Hepatocyte (in vitro differentiated cells): ENCODE data around the gene ZFYVE27. TPM values are rescaled to one million over a fixed set of nuclear protein-coding genes. Genes with fewer than 3 reads are reported as not detected.

Source experiments
- DNase-seq: peaks from one replicate; pipeline ENCODE4 v3.0.0-alpha.2; 2016; ENCODE audit warnings: low spot score
- H2AFZ ChIP-seq: fragments of 200-600 bp; sonication (generic); 2 replicates; pipeline ENCODE4 v1.6.0; 2016; ENCODE audit warnings: antibody characterized with exemption, mild to moderate bottlenecking
- H3K27ac ChIP-seq: fragments of 200-600 bp; sonication (generic); 2 replicates; pipeline ENCODE4 v1.5.1; 2016; ENCODE audit warnings: mild to moderate bottlenecking
- H3K27me3 ChIP-seq: fragments of 200-600 bp; sonication (generic); 2 replicates; pipeline ENCODE4 v1.6.1; 2016
- H3K36me3 ChIP-seq: fragments of 200-600 bp; sonication (generic); replicated peaks from 2 replicates; pipeline ENCODE4 v1.5.1; 2016; ENCODE audit warnings: low read depth; ENCODE audit not compliant: insufficient read depth
- H3K4me1 ChIP-seq: fragments of 200-600 bp; sonication (generic); 2 replicates; pipeline ENCODE4 v1.5.1; 2016; ENCODE audit warnings: mild to moderate bottlenecking, moderate library complexity; ENCODE audit not compliant: insufficient read depth
- H3K4me2 ChIP-seq: fragments of 200-600 bp; sonication (generic); 2 replicates; pipeline ENCODE4 v1.6.0; 2016
- H3K4me3 ChIP-seq: fragments of 200-600 bp; sonication (generic); 2 replicates; pipeline ENCODE4 v1.5.1; 2016; ENCODE audit warnings: mild to moderate bottlenecking
- H3K79me2 ChIP-seq: fragments of 200-600 bp; sonication (generic); 2 replicates; pipeline ENCODE4 v1.6.0; 2017; ENCODE audit warnings: mild to moderate bottlenecking
- H3K9me2 ChIP-seq: fragments of 200-600 bp; sonication (generic); replicated peaks from 2 replicates; pipeline ENCODE4 v1.6.0; 2017; ENCODE audit warnings: mild to moderate bottlenecking; ENCODE audit not compliant: insufficient read depth
- H3K9me3 ChIP-seq: fragments of 200-600 bp; sonication (generic); 2 replicates; pipeline ENCODE4 v1.5.1; 2016; ENCODE audit warnings: low read depth, mild to moderate bottlenecking
- H4K20me1 ChIP-seq: fragments of 200-600 bp; sonication (generic); 2 replicates; pipeline ENCODE4 v1.6.0; 2016; ENCODE audit warnings: mild to moderate bottlenecking; ENCODE audit not compliant: insufficient read depth, poor library complexity, severe bottlenecking
- EZH2 ChIP-seq: fragments of 200-600 bp; sonication (generic); IDR thresholded peaks from 2 replicates; pipeline ENCODE4 v1.6.1; 2016; ENCODE audit warnings: antibody characterized with exemption, mild to moderate bottlenecking, borderline replicate concordance
- EZH2phosphoT487 ChIP-seq: fragments of 200-600 bp; sonication (generic); IDR thresholded peaks from one replicate; pipeline ENCODE4 v1.6.1; 2018; ENCODE audit warnings: antibody characterized with exemption, mild to moderate bottlenecking, low read depth, moderate library complexity; ENCODE audit not compliant: unreplicated experiment, severe bottlenecking
- WGBS: methylation state at CpG from one replicate; pipeline ENCODE4 v1.1.6; 2016; ENCODE audit warnings: low lambda C conversion rate; ENCODE audit errors: missing lambda C conversion rate; 5-methylcytosine and 5-hydroxymethylcytosine counted together
- polyA plus RNA-seq: library from polyadenylated mRNA; unstranded; fragments of >200 nt; fragmentation: Nextera tagmentation; extraction: Ambion mirVana; gene quantifications from 2 replicates; pipeline ENCODE4 v1.2.1, GENCODE V29; 2016
- total RNA-seq: library from RNA; depleted of rRNA; stranded (reverse); fragments of >200 nt; gene quantifications from 2 replicates; pipeline ENCODE4 v1.2.3, GENCODE V29; 2014
- TF ChIP-seq, protein P1 (sequence below): fragments of 200-600 bp; sonication (generic); IDR thresholded peaks from 2 replicates; pipeline ENCODE4 v1.5.1; 2016; ENCODE audit warnings: antibody characterized with exemption, mild to moderate bottlenecking; ENCODE audit not compliant: poor library complexity

The ZFYVE27 gene
- total and polyA plus RNA-seq, 2 experiments from 2014 or later, result 24.9 to 30.3 TPM

DNA sequence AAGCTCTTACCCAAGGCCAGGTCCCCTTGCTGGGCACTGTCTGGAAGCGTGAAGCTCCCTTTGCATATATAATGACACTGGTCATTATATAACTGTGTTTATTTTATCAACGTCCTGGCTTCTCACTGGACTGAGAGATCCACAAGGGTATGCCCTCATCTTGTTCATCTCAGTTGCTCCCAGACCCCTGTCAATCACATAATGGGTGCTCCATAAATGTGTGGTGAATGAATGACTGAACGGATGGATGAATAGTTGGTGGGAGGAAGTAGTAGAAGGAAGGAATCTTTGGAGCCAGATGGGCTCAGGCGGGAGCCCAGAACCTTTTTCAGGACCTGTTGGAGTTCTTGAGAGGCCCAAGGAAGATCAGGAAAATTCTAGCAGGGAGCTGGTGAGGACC, 42.6 kb downstream of the ZFYVE27 start:
- H2AFZ ChIP-seq, result no peak overlapping the region
- H3K27me3 ChIP-seq, result no peaks in the 10 kb centered on the region
- TF ChIP-seq EZH2, result no peak
- no peak for TF ChIP-seq EZH2phosphoT487
- TF ChIP-seq, protein P1, sequence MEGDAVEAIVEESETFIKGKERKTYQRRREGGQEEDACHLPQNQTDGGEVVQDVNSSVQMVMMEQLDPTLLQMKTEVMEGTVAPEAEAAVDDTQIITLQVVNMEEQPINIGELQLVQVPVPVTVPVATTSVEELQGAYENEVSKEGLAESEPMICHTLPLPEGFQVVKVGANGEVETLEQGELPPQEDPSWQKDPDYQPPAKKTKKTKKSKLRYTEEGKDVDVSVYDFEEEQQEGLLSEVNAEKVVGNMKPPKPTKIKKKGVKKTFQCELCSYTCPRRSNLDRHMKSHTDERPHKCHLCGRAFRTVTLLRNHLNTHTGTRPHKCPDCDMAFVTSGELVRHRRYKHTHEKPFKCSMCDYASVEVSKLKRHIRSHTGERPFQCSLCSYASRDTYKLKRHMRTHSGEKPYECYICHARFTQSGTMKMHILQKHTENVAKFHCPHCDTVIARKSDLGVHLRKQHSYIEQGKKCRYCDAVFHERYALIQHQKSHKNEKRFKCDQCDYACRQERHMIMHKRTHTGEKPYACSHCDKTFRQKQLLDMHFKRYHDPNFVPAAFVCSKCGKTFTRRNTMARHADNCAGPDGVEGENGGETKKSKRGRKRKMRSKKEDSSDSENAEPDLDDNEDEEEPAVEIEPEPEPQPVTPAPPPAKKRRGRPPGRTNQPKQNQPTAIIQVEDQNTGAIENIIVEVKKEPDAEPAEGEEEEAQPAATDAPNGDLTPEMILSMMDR, result no peak
- no peaks in the 10 kb centered on the region for H3K9me2 ChIP-seq
- WGBS, result 83% methylated on average over 4 of the region's 4 CpGs
- H3K4me1 ChIP-seq, result peaks cover 19% of the 10 kb centered on the region
- H3K4me2 ChIP-seq, result no peak overlapping the region
- H3K9me3 ChIP-seq, result no peaks in the 10 kb centered on the region
- no peak overlapping the region for H3K27ac ChIP-seq
- no peak for DNase-seq
- no peak overlapping the region for H3K4me3 ChIP-seq
- no peaks in the 10 kb centered on the region for H3K79me2 ChIP-seq
- no peaks in the 10 kb centered on the region for H3K36me3 ChIP-seq
- no peaks in the 10 kb centered on the region for H4K20me1 ChIP-seq

DNA sequence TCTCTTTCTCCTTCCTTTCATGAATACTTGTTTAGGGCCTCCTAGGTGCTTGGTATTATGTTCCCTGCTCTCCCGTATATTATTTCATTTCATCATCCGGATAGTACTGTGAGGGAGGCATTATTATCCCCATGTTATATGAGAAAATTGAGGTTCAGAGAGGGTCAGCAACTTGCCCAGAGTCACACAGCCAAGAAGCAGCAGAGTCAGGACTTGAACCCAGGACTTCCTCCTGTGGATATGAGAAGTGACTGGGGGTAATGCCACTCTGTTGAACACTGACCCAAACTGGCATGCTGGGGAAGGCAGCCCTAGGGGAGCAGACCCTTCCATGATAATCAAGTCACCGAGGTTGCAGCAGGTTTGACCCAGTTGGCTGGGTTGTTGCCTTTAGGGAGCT, 43.0 kb downstream of the ZFYVE27 start:
- Histone ChIP-seq H3K27me3 (no peaks in the 10 kb centered on the region), H3K9me2 (no peaks in the 10 kb centered on the region), H3K4me3 (no peak overlapping the region), H2AFZ (no peak overlapping the region), H4K20me1 (no peaks in the 10 kb centered on the region), H3K36me3 (no peaks in the 10 kb centered on the region), H3K9me3 (no peaks in the 10 kb centered on the region), H3K4me1 (peaks cover 19% of the 10 kb centered on the region), H3K4me2 (no peak overlapping the region), H3K27ac (no peak overlapping the region), H3K79me2 (no peaks in the 10 kb centered on the region)
- no peak for TF ChIP-seq EZH2
- TF ChIP-seq, protein P1, result no peak
- no peak for TF ChIP-seq EZH2phosphoT487
- DNase-seq, result no peak
- WGBS, result 92% methylated on average over 3 of the region's 3 CpGs

DNA sequence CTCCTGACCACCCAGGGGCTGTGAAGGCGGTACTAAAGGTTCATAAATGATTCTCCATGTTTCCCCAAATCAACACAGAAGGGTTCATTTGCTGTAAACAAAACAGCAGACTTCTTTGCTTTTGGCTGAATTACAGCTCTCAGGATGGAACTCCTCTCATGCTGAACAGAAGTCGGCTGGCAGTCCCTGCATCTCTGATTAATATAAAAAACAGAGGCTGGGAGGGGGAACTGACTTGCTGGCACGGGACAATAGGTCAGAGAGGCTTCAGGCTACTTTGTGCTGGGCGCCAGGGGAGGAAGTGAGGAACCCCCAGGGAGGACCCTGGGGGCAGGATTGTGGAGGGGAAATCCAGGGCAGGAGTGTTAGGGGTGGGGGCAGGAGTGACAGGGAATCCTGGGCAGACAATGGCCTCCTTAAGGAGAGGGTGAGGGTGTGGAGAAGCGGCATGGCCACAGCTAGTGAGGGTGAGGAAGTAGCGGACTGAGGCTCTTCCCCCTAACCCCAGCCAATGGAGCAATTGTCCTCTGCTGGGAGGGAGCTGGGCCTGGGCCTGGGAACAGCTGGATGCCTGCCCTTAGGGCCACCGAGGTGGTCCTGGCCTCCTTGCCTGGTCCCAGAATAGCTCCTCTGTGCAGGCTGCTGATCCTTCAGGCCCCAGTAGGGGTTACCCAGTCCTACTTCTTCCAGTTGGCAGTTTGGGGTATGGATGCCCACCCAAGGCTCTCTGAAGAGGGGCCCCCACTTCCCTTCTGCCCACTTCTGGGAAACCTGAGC, 44.1 kb downstream of the ZFYVE27 start:
- no peaks in the 10 kb centered on the region for H4K20me1 ChIP-seq
- no peak for DNase-seq
- 61% methylated on average over 6 of the region's 7 CpGs for WGBS
- H3K4me3 ChIP-seq, result no peak overlapping the region
- peak overlapping the region; percentile 37 for H3K4me2 ChIP-seq
- no peaks in the 10 kb centered on the region for H3K36me3 ChIP-seq
- no peak overlapping the region for H2AFZ ChIP-seq
- H3K79me2 ChIP-seq, result no peaks in the 10 kb centered on the region
- no peaks in the 10 kb centered on the region for H3K27me3 ChIP-seq
- H3K9me2 ChIP-seq, result no peaks in the 10 kb centered on the region
- no peaks in the 10 kb centered on the region for H3K9me3 ChIP-seq
- TF ChIP-seq, protein P1, result no peak
- TF ChIP-seq EZH2phosphoT487, result no peak
- no peak for TF ChIP-seq EZH2
- H3K4me1 ChIP-seq, result peaks cover 20% of the 10 kb centered on the region
- no peak overlapping the region for H3K27ac ChIP-seq
